SK-N-SH (cell line): ENCODE data around the gene CTBP2. TPM values are rescaled to one million over a fixed set of nuclear protein-coding genes. Genes with fewer than 3 reads are reported as not detected.

Experiments
- CTCF ChIA-PET: fragments of 300-600, 350-600 bp; formaldehyde crosslinking; extraction: SDS; loops from one replicate; lab custom pipeline; 2021; lab: Yijun Ruan, JAX
- POLR2A ChIA-PET: fragments of 350-600 bp; sonication (Branson Sonifier 250); formaldehyde crosslinking; extraction: SDS; loops from one replicate; lab custom pipeline; 2020; ENCODE audit warnings: antibody characterized with exemption, inconsistent platforms; lab: Yijun Ruan, JAX
- DNase-seq: peaks from one replicate; pipeline ENCODE4 v3.0.0; 2012
- H2AFZ ChIP-seq: fragments of 200-600 bp; sonication (generic); 2 replicates; pipeline ENCODE4 v1.8.1; 2016; ENCODE audit warnings: antibody characterized with exemption, mild to moderate bottlenecking, low read depth
- H3F3A ChIP-seq: fragments of 200-600 bp; sonication (generic); replicated peaks from 2 replicates; pipeline ENCODE3; 2016; ENCODE audit warnings: antibody characterized with exemption, mild to moderate bottlenecking; ENCODE audit not compliant: insufficient read depth
- H3K27ac ChIP-seq, 2 experiments: fragments of 200-500 bp in 1 of 2; fragments of 200-600 bp in 1 of 2; sonication (Bioruptor generic) in 1 of 2; sonication (generic), shearing (Covaris generic) in 1 of 2; 2 replicates each; pipeline versions ENCODE4 v1.5.1 to v1.6.1; 2014 to 2016; ENCODE audit warnings: low read depth in 2 of 2, inconsistent platforms in 1 of 2, low read length in 1 of 2, mild to moderate bottlenecking in 1 of 2, mixed read lengths in 1 of 2
- H3K27me3 ChIP-seq: fragments of 200-600 bp; sonication (generic), shearing (Covaris generic); 2 replicates; pipeline ENCODE4 v1.6.1; 2016; ENCODE audit warnings: mixed run types; ENCODE audit not compliant: insufficient read depth
- H3K36me3 ChIP-seq, 2 experiments: fragments of 200-500 bp in 1 of 2; fragments of 200-600 bp in 1 of 2; sonication (Bioruptor generic) in 1 of 2; sonication (generic) in 1 of 2; replicated peaks in 1 of 2; 2 replicates each; pipeline versions ENCODE3 to v1.5.1; 2014 to 2016; ENCODE audit warnings: low read length in 1 of 2, mild to moderate bottlenecking in 1 of 2; ENCODE audit not compliant: insufficient read depth in 2 of 2, control insufficient read depth in 1 of 2
- H3K4me1 ChIP-seq, 2 experiments: fragments of 200-500 bp in 1 of 2; fragments of 200-600 bp in 1 of 2; sonication (Bioruptor generic) in 1 of 2; sonication (generic), shearing (Covaris generic) in 1 of 2; 2 replicates each; pipeline versions ENCODE4 v1.5.1 to v1.6.1; 2014 to 2016; ENCODE audit warnings: low read depth in 1 of 2, low read length in 1 of 2, mixed run types in 1 of 2; ENCODE audit not compliant: insufficient read depth in 2 of 2, control insufficient read depth in 1 of 2
- H3K4me2 ChIP-seq: fragments of 200-600 bp; sonication (generic), shearing (Covaris generic); 2 replicates; pipeline ENCODE4 v1.6.1; 2017; ENCODE audit warnings: mixed run types
- H3K4me3 ChIP-seq, 2 experiments: fragments of 200-500 bp in 1 of 2; fragments of 200-600 bp in 1 of 2; sonication (Bioruptor generic) in 1 of 2; sonication (generic), shearing (Covaris generic) in 1 of 2; 2 replicates each; pipeline versions ENCODE4 v1.5.1 to v1.8.1; 2014 to 2016; ENCODE audit warnings: low read depth in 2 of 2, inconsistent platforms in 1 of 2, low read length in 1 of 2, mild to moderate bottlenecking in 1 of 2, mixed read lengths in 1 of 2, moderate library complexity in 1 of 2
- H3K79me2 ChIP-seq: fragments of 200-600 bp; sonication (generic); 2 replicates; pipeline ENCODE4 v1.8.1; 2017; ENCODE audit warnings: mild to moderate bottlenecking; ENCODE audit not compliant: insufficient read depth
- H3K9ac ChIP-seq: fragments of 200-600 bp; sonication (generic); 2 replicates; pipeline ENCODE4 v1.6.1; 2017; ENCODE audit warnings: mixed run types
- H3K9me2 ChIP-seq: fragments of 200-600 bp; sonication (generic); 2 replicates; pipeline ENCODE4 v1.6.1; 2017; ENCODE audit warnings: mixed run types
- H3K9me3 ChIP-seq: fragments of 200-600 bp; sonication (generic); 2 replicates; pipeline ENCODE4 v1.6.1; 2017; ENCODE audit warnings: mixed run types, mild to moderate bottlenecking, moderate library complexity
- H4K20me1 ChIP-seq: fragments of 200-600 bp; sonication (generic); 2 replicates; pipeline ENCODE4 v1.6.1; 2017; ENCODE audit warnings: mild to moderate bottlenecking, mixed run types; ENCODE audit not compliant: insufficient read depth
- EP300 ChIP-seq, 2 experiments: IDR thresholded peaks; 2 replicates each; pipeline versions ENCODE4 v1.4.0 to v1.6.1; 2012; ENCODE audit warnings: borderline replicate concordance in 1 of 2, low read depth in 1 of 2, low read length in 1 of 2
- EZH2phosphoT487 ChIP-seq: fragments of 200-600 bp; sonication (generic); IDR thresholded peaks from 2 replicates; pipeline ENCODE4 v1.6.1; 2017; ENCODE audit warnings: low read depth, mixed run types, mild to moderate bottlenecking, antibody characterized with exemption, moderate library complexity, borderline replicate concordance
- FOXM1 ChIP-seq: IDR thresholded peaks from 2 replicates; pipeline ENCODE4 v1.4.0; 2012; ENCODE audit warnings: low read depth, mild to moderate bottlenecking
- GATA2 ChIP-seq: sonication (generic); formaldehyde crosslinking; IDR thresholded peaks from 2 replicates; pipeline ENCODE4 v1.5.0; 2020; ENCODE audit warnings: mild to moderate bottlenecking, missing genetic modification reagents
- MEF2A ChIP-seq: IDR thresholded peaks from 2 replicates; pipeline ENCODE4 v1.4.0; 2012; ENCODE audit warnings: low read depth, borderline replicate concordance
- RAD21 ChIP-seq: IDR thresholded peaks from 2 replicates; pipeline ENCODE4 v1.6.1; 2012; ENCODE audit warnings: mild to moderate bottlenecking, low read length
- SIN3A ChIP-seq: IDR thresholded peaks from 2 replicates; pipeline ENCODE4 v1.6.1; 2012; ENCODE audit warnings: low read depth, mild to moderate bottlenecking, low read length, moderate library complexity, borderline replicate concordance
- TEAD4 ChIP-seq: IDR thresholded peaks from 2 replicates; pipeline ENCODE4 v1.4.0; 2012; ENCODE audit warnings: mild to moderate bottlenecking, borderline replicate concordance; ENCODE audit not compliant: insufficient read depth
- YY1 ChIP-seq: IDR thresholded peaks from 2 replicates; pipeline ENCODE4 v1.4.0; 2012; ENCODE audit warnings: low read depth, mild to moderate bottlenecking
- WGBS: methylation state at CpG from one replicate; pipeline ENCODE4 v1.1.6; 2017; ENCODE audit warnings: low lambda C conversion rate; 5-methylcytosine and 5-hydroxymethylcytosine counted together
- polyA plus RNA-seq, 3 experiments: library from polyadenylated mRNA; depleted of rRNA; stranded (reverse); fragments of >200 nt; gene quantifications; 2 replicates each; pipeline ENCODE4 v1.2.3, GENCODE V29; 2012
- TF ChIP-seq, protein P1 (sequence below): IDR thresholded peaks from 2 replicates; pipeline ENCODE4 v1.4.0; 2012; ENCODE audit warnings: low read depth, borderline replicate concordance
- TF ChIP-seq, protein P2 (sequence below): IDR thresholded peaks from 2 replicates; pipeline ENCODE4 v1.6.1; 2012; ENCODE audit warnings: mild to moderate bottlenecking, low read depth, low read length, moderate library complexity

CTBP2 gene
- polyA plus RNA-seq, 1 of the 3 experiments (the other 2 are of a cell fraction) = 69.7 TPM

DNA sequence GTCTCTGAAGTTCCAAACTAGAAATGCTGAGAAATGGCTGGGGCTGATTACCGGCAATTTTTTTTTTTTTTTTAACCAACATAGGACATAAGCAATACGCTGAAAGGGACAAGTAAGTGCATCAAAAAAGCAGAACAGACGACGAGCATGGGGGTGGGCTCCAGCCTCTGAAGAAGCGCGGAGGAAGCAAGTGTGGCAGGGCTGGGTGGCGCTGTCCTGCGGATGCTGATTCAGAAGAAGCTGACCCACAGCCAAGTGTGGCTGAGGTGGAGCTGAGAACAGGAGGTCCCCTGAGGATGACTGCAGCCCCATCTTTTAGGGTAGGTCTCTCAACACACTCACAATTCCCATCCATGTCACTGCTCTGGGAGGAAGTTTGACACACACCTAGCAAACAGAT lies 65.6 kb downstream of the CTBP2 start:
- H3K36me3 ChIP-seq = no peaks in the 10 kb centered on the region
- 96% methylated on average over 8 of the region's 8 CpGs for WGBS
- H3K4me2 ChIP-seq = no peak overlapping the region
- no peak for DNase-seq
- POLR2A ChIA-PET = no interaction called here
- H2AFZ ChIP-seq = no peak overlapping the region
- H3F3A ChIP-seq = peaks cover 3% of the 10 kb centered on the region
- H3K79me2 ChIP-seq = peaks cover 96% of the 10 kb centered on the region
- H4K20me1 ChIP-seq = peaks cover 94% of the 10 kb centered on the region
- no peaks in the 10 kb centered on the region for H3K9me3 ChIP-seq
- CTCF ChIA-PET = interaction anchor here (1.3 kb wide), 1 partner anchor 10 kb away, joined by 3 read pairs; no protein-coding TSS in a partner anchor
- no peak overlapping the region for H3K4me3 ChIP-seq
- H3K27ac ChIP-seq = no peak overlapping the region
- no peaks in the 10 kb centered on the region for H3K9me2 ChIP-seq
- H3K27me3 ChIP-seq = no peaks in the 10 kb centered on the region
- TF ChIP-seq GATA2 (no peak), RAD21 (no peak), FOXM1 (no peak), TEAD4 (no peak), YY1 (no peak), EZH2phosphoT487 (no peak), MEF2A (no peak), EP300 (IDR thresholded peaks at IDR 0.05; ENCODE audit: borderline replicate concordance in 1 of 2, low read depth in 1 of 2, low read length in 1 of 2) (no peak), SIN3A (no peak)
- TF ChIP-seq, protein P1, sequence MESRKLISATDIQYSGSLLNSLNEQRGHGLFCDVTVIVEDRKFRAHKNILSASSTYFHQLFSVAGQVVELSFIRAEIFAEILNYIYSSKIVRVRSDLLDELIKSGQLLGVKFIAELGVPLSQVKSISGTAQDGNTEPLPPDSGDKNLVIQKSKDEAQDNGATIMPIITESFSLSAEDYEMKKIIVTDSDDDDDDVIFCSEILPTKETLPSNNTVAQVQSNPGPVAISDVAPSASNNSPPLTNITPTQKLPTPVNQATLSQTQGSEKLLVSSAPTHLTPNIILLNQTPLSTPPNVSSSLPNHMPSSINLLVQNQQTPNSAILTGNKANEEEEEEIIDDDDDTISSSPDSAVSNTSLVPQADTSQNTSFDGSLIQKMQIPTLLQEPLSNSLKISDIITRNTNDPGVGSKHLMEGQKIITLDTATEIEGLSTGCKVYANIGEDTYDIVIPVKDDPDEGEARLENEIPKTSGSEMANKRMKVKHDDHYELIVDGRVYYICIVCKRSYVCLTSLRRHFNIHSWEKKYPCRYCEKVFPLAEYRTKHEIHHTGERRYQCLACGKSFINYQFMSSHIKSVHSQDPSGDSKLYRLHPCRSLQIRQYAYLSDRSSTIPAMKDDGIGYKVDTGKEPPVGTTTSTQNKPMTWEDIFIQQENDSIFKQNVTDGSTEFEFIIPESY = no peak
- TF ChIP-seq, protein P2, sequence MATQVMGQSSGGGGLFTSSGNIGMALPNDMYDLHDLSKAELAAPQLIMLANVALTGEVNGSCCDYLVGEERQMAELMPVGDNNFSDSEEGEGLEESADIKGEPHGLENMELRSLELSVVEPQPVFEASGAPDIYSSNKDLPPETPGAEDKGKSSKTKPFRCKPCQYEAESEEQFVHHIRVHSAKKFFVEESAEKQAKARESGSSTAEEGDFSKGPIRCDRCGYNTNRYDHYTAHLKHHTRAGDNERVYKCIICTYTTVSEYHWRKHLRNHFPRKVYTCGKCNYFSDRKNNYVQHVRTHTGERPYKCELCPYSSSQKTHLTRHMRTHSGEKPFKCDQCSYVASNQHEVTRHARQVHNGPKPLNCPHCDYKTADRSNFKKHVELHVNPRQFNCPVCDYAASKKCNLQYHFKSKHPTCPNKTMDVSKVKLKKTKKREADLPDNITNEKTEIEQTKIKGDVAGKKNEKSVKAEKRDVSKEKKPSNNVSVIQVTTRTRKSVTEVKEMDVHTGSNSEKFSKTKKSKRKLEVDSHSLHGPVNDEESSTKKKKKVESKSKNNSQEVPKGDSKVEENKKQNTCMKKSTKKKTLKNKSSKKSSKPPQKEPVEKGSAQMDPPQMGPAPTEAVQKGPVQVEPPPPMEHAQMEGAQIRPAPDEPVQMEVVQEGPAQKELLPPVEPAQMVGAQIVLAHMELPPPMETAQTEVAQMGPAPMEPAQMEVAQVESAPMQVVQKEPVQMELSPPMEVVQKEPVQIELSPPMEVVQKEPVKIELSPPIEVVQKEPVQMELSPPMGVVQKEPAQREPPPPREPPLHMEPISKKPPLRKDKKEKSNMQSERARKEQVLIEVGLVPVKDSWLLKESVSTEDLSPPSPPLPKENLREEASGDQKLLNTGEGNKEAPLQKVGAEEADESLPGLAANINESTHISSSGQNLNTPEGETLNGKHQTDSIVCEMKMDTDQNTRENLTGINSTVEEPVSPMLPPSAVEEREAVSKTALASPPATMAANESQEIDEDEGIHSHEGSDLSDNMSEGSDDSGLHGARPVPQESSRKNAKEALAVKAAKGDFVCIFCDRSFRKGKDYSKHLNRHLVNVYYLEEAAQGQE = no peak
- peaks cover 21 to 39% of the 10 kb centered on the region in 2 experiments; a peak in 2 of 4 replicates for H3K4me1 ChIP-seq
- no peak overlapping the region for H3K9ac ChIP-seq
